Adrenal gland (tissue), 12 donors: Measurements from ENCODE around the gene NT5DC3. TPM values are rescaled to one million over a fixed set of nuclear protein-coding genes. Genes with fewer than 3 reads are reported as not detected.

Source experiments
- DNase-seq, 7 donors: peaks; one replicate each; pipeline ENCODE4 v3.0.0-alpha.2; 2019 to 2020
- H3K27ac ChIP-seq, 5 donors: fragments of 200-600 bp; sonication (generic) in 4 of 5; 1 replicate in 3 of 5; 2 replicates in 2 of 5; pipeline versions ENCODE4 v1.5.1 to v1.8.0; 2016 to 2020; ENCODE audit warnings: mild to moderate bottlenecking in 1 of 5
- H3K27me3 ChIP-seq: fragments of 200-600 bp; 2 replicates; pipeline ENCODE4 v1.8.0; 2021
- H3K36me3 ChIP-seq, 2 donors: fragments of 200-600 bp; replicated peaks in 1 of 2; 1 replicate in 1 of 2; 2 replicates in 1 of 2; pipeline versions ENCODE4 v1.5.1 to v1.8.0; 2018 to 2022
- H3K4me1 ChIP-seq, 2 donors: fragments of 200-600 bp; replicated peaks in 1 of 2; 1 replicate in 1 of 2; 2 replicates in 1 of 2; pipeline versions ENCODE4 v1.5.1 to v1.8.0; 2018 to 2021
- H3K4me3 ChIP-seq, 4 donors: fragments of 200-600 bp; sonication (generic) in 3 of 4; one replicate each; pipeline ENCODE4 v1.5.1; 2016 to 2018
- H3K9me3 ChIP-seq, 3 donors: fragments of 200-600 bp; sonication (generic) in 1 of 3; replicated peaks in 1 of 3; 1 replicate in 2 of 3; 2 replicates in 1 of 3; pipeline versions ENCODE4 v1.5.1 to v1.8.0; 2016 to 2021
- CTCF ChIP-seq, 6 experiments: fragments of 450-650 bp in 4 of 6; fragments of 200-600 bp in 2 of 6; sonication (generic) in 1 of 6; IDR thresholded peaks; 1 replicate in 5 of 6; 2 replicates in 1 of 6; pipeline versions ENCODE4 v1.5.1 to v1.8.0; 2016 to 2021; ENCODE audit warnings: antibody characterized with exemption in 6 of 6, mild to moderate bottlenecking in 2 of 6, moderate library complexity in 1 of 6
- POLR2A ChIP-seq, 2 donors: fragments of 450-650 bp; IDR thresholded peaks; one replicate each; pipeline ENCODE4 v1.6.1; 2017; ENCODE audit warnings: antibody characterized with exemption in 2 of 2, mild to moderate bottlenecking in 2 of 2, moderate library complexity in 1 of 2
- WGBS, 4 donors: extraction: QIAGEN DNeasy Blood & Tissue Kit in 2 of 4; methylation state at CpG; one replicate each; pipeline versions ENCODE4 v1.1.5 to v1.1.7; 2013 to 2017; 5-methylcytosine and 5-hydroxymethylcytosine counted together
- intact Hi-C, 2 donors: fragments of 100-400 bp; cut with DNase I; formaldehyde crosslinking; loops; one replicate each; pipeline versions ENCODE4 v1.14.1 to v1.15.0; 2022 to 2023
- polyA plus RNA-seq, 3 donors: library from polyadenylated mRNA; stranded (reverse); fragments of 200-250 nt in 2 of 3; fragments of 350-450 nt in 1 of 3; fragmentation: Illumina TruSeq in 1 of 3; extraction: RNeasy Lipid Tissue Mini Kit (QIAGEN cat#74804) in 1 of 3; gene quantifications; one replicate each; pipeline ENCODE4 v1.2.3, GENCODE V29; 2013 to 2014
- total RNA-seq, 9 donors: library from RNA; depleted of rRNA in 4 of 9; stranded (reverse); fragments of >200 nt in 4 of 9; fragments of 120-200 nt in 1 of 9; fragmentation: NEBNext Ultra II Directional in 1 of 9; extraction: Animal tissue kit (Norgen Biotek cat#: 25700) in 1 of 9; gene quantifications; one replicate each; pipeline versions ENCODE4 v1.1.0 to v1.2.4, GENCODE V29; 2013 to 2023
- donor health status: healthy with polysubstance abuse.
- donor health status: Bipolar disorder and iron deficiency.
- donor health status: DM: yes; HTN: yes; CAD: no.
- donor health status: DM: no; HTN: no; CAD: no.
- donor health status: DM: no; HTN: no; CAD: no.
- donor health status: DM: yes; HTN: yes; CAD: no.

Gene NT5DC3
- total and polyA plus RNA-seq, 12 donors, result 4.1 to 14.9 (median 7.2) TPM

DNA sequence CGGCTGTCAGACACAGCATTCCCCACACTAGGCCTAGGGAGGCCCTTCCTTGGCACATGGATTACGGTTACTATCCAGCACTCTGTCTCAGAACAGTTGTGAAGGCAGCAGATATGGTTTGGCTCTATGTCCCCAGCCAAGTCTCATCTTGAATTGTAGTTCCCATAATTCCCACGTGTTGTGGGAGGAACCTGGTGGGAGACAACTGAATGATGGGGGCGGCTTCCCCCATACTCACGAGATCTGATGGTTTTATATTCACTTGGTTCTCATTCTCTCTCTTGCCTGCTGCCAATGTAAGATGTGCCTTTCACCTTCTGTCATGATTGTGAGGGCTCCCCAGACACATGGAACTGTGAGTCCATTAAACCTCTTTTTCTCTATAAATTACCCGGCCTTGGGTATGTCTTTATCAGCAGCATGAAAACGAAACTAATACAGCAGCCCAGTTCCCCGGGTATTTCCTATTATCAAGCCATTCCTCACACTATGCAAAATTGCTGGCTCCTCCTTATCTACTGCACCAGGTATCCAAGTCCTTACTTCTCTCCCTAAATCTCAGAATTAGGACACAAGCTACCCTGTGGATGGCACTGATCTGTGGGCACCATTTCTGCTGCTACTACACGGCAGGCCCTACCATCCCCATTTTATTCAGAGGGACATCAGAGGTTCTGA, 33.3 kb downstream of the NT5DC3 start:
- peaks cover 14 to 39% of the 10 kb centered on the region in 2 donors for H3K4me1 ChIP-seq
- H3K27me3 ChIP-seq, result no peaks in the 10 kb centered on the region
- intact Hi-C loops, result no loop called here
- H3K9me3 ChIP-seq, result no peaks in the 10 kb centered on the region
- H3K4me3 ChIP-seq, result no peak overlapping the region
- DNase-seq, result no peak
- WGBS, 4 donors, result 72 to 79% (median 77%) methylated on average over 9 of the region's 9 CpGs
- H3K27ac ChIP-seq, result no peak overlapping the region
- no peaks in the 10 kb centered on the region for H3K36me3 ChIP-seq
- TF ChIP-seq CTCF (IDR thresholded peaks at IDR 0.05) (no peak), POLR2A (IDR thresholded peaks at IDR 0.05) (no peak)

- Histone ChIP-seq H3K4me1 (peaks cover 14 to 39% of the 10 kb centered on the region in 2 donors), H3K9me3 (no peaks in the 10 kb centered on the region), H3K4me3 (no peak overlapping the region), H3K36me3 (no peaks in the 10 kb centered on the region), H3K27me3 (no peaks in the 10 kb centered on the region), H3K27ac (no peak overlapping the region)
- intact Hi-C loops, result no loop called here
- no peak for TF ChIP-seq POLR2A (IDR thresholded peaks at IDR 0.05)
- TF ChIP-seq CTCF (IDR thresholded peaks at IDR 0.05), result no peak
- 63 to 74% (median 70%) methylated on average over 4 of the region's 4 CpGs for WGBS, 4 donors
- no peak for DNase-seq
Observed at GRCh38 chr12:103806803-103807202, 34.2 kb downstream of the NT5DC3 start.

DNA sequence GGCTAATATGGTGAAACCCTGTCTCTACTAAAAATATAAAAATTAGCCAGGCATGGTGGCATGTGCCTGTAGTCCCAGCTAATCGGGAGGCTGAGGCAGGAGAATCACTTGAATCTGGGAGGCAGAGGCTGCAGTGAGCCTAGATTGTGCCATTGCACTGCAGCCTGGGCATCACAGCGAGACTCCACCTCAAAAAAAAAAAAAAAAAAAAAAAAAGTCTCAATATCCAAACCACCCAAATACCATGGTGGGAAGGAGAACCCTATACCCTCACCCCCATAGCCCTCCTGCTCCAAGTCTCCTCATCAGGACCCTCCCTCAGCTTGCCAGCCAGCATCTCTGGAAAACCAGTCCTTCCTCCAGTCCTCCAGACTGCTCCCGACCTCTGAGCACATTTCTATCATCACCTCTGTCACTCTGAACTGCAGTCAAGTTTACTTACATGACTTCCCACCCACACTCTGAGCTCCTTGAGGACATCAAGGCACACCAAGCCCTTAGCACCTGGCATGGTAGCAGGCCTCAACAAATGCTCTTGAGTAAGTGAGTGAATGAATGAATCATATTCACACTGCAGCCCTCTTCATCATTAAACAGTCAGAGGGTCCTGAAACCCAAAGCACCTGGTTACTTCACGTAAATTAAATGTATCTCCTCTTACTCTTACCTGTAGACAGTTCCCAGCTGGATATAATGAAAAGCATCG, 35.2 kb downstream of the NT5DC3 start:
- H3K36me3 ChIP-seq, result no peaks in the 10 kb centered on the region
- no peak for TF ChIP-seq CTCF (IDR thresholded peaks at IDR 0.05)
- TF ChIP-seq POLR2A (IDR thresholded peaks at IDR 0.05), result no peak
- DNase-seq, result no peak
- intact Hi-C loops, result no loop called here
- H3K27me3 ChIP-seq, result no peaks in the 10 kb centered on the region
- H3K4me3 ChIP-seq, result no peak overlapping the region
- 76 to 85% (median 82%) methylated on average over 4 to 5 of the region's 5 CpGs for WGBS, 4 donors
- H3K4me1 ChIP-seq, result peaks cover 18 to 42% of the 10 kb centered on the region in 2 donors
- peak overlapping the region in 4 of 5 donors; percentile 37 to 70 (median 51) for H3K27ac ChIP-seq
- H3K9me3 ChIP-seq, result no peaks in the 10 kb centered on the region

DNA sequence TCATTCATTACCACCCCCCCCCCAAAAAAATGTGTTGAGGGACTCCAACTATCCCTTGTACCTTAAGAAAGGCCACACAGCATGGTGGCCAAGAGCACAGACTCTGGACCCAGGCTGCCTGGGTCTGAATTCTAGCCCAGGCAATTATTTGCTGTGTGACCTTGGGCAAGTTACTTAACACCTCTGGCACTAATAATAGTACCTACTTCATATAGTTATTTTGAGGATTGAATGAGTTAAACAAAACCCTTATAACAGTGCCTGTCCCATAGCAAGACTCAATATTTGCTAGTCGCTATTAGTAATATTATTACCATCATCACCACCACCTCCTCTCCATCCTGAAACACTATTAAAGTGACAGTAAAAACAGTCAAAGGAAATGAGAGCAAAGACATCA, 37.2 kb downstream of the NT5DC3 start:
- Histone ChIP-seq H3K9me3 (no peaks in the 10 kb centered on the region), H3K36me3 (no peaks in the 10 kb centered on the region), H3K27me3 (no peaks in the 10 kb centered on the region), H3K4me1 (peaks cover 31 to 61% of the 10 kb centered on the region in 2 donors), H3K27ac (no peak overlapping the region), H3K4me3 (no peak overlapping the region)
- TF ChIP-seq CTCF (IDR thresholded peaks at IDR 0.05) (no peak), POLR2A (IDR thresholded peaks at IDR 0.05) (no peak)
- intact Hi-C loops, result no loop called here
- WGBS, 4 donors, result 96 to 100% (median 100%) methylated on average over 1 of the region's 1 CpG
- DNase-seq, result no peak
